CD8-positive, alpha-beta memory T cell (primary cell): ENCODE data around the gene IVD. TPM values are rescaled to one million over a fixed set of nuclear protein-coding genes. Genes with fewer than 3 reads are reported as not detected.

ENCODE experiments used
- CTCF ChIA-PET: fragments of 350-600 bp; sonication (Branson Sonifier 250); formaldehyde crosslinking; loops from one replicate; lab custom pipeline; 2021; ENCODE audit warnings: antibody characterized with exemption; lab: Charles Lee
- POLR2A ChIA-PET: fragments of 350-600 bp; sonication (Branson Sonifier 250); formaldehyde crosslinking; loops from one replicate; lab custom pipeline; 2021; ENCODE audit warnings: antibody characterized with exemption; lab: Charles Lee
- DNase-seq, 5 donors: peaks; one replicate each; pipeline versions ENCODE4 v3.0.0 to v3.0.0-alpha.2; 2020 to 2022; ENCODE audit warnings: mixed read lengths in 1 of 5
- H3K27ac ChIP-seq: one replicate; pipeline ENCODE4 v1.7.0; 2013; ENCODE audit warnings: low read depth, mild to moderate bottlenecking, low read length, moderate library complexity
- H3K27me3 ChIP-seq: 2 replicates; pipeline ENCODE4 v1.7.0; 2013; ENCODE audit warnings: low read length, mild to moderate bottlenecking; ENCODE audit not compliant: insufficient read depth, poor library complexity, severe bottlenecking
- H3K36me3 ChIP-seq: 2 replicates; pipeline ENCODE4 v1.7.0; 2013; ENCODE audit warnings: mild to moderate bottlenecking, low read length, moderate library complexity; ENCODE audit not compliant: insufficient read depth
- H3K4me1 ChIP-seq: 2 replicates; pipeline ENCODE4 v1.7.0; 2013; ENCODE audit warnings: mild to moderate bottlenecking, low read length, moderate library complexity; ENCODE audit not compliant: insufficient read depth
- H3K4me3 ChIP-seq: 2 replicates; pipeline ENCODE4 v1.7.0; 2013; ENCODE audit warnings: mild to moderate bottlenecking, low read length
- H3K9me3 ChIP-seq: 2 replicates; pipeline ENCODE4 v1.7.0; 2013; ENCODE audit warnings: mild to moderate bottlenecking, low read length
- H3K27ac Mint-ChIP-seq, 8 donors: one replicate each; pipeline ENCODE4 v1.8.0; 2020 to 2021; ENCODE audit warnings: mixed read lengths in 8 of 8, mild to moderate bottlenecking in 6 of 8, inconsistent platforms in 3 of 8, moderate library complexity in 3 of 8
- H3K27me3 Mint-ChIP-seq, 2 donors: one replicate each; pipeline ENCODE4 v1.8.0; 2020 to 2021; ENCODE audit warnings: mixed read lengths in 2 of 2, mild to moderate bottlenecking in 1 of 2, moderate library complexity in 1 of 2
- H3K36me3 Mint-ChIP-seq, 3 donors: one replicate each; pipeline ENCODE4 v1.8.0; 2020 to 2021; ENCODE audit warnings: mixed read lengths in 3 of 3, inconsistent platforms in 1 of 3, mild to moderate bottlenecking in 1 of 3
- H3K4me1 Mint-ChIP-seq, 3 donors: one replicate each; pipeline ENCODE4 v1.8.0; 2020 to 2021; ENCODE audit warnings: mixed read lengths in 3 of 3, inconsistent platforms in 1 of 3, mild to moderate bottlenecking in 1 of 3
- H3K4me3 Mint-ChIP-seq, 7 donors: one replicate each; pipeline ENCODE4 v1.8.0; 2020 to 2021; ENCODE audit warnings: mixed read lengths in 7 of 7, mild to moderate bottlenecking in 6 of 7, moderate library complexity in 4 of 7, inconsistent platforms in 2 of 7
- H3K9me3 Mint-ChIP-seq, 5 donors: one replicate each; pipeline ENCODE4 v1.8.0; 2020 to 2022; ENCODE audit warnings: mixed read lengths in 5 of 5, mild to moderate bottlenecking in 3 of 5, moderate library complexity in 2 of 5, inconsistent platforms in 1 of 5
- polyA plus RNA-seq: library from polyadenylated mRNA; unstranded; fragments of 300-500 nt; fragmentation: Illumina TruSeq; gene quantifications from one replicate; pipeline ENCODE4 v1.2.3, GENCODE V29; 2021
- total RNA-seq, 2 experiments: library from RNA; stranded (reverse); gene quantifications; one replicate each; pipeline ENCODE4 v1.2.3, GENCODE V29; 2021

IVD gene
- total and polyA plus RNA-seq, 3 experiments from 2014 or later: 56.0 to 80.1 (median 68.5) TPM

GRCh38 chr15:40420071-40420713 lies 14.6 kb downstream of the IVD start:
- H3K36me3 Mint-ChIP-seq: peaks cover 0 to 32% (median 4%) of the 10 kb centered on the region in 3 donors
- POLR2A ChIA-PET: no interaction called here
- H3K27ac Mint-ChIP-seq: peak overlapping the region in 1 of 8 donors; percentile 1
- CTCF ChIA-PET: interaction anchor here (1.5 to 13.3 kb wide), 4 partner anchors 8 to 79 kb away, joined by 3 to 202 read pairs (median 13); partner anchors contain the start of genes CCDC9B and IVD
- no peak overlapping the region for H3K4me3 ChIP-seq
- H3K27me3 Mint-ChIP-seq: no peaks in the 10 kb centered on the region
- DNase-seq: no peak
- H3K27ac ChIP-seq: no peak overlapping the region
- H3K27me3 ChIP-seq: no peaks in the 10 kb centered on the region
- peaks cover 8% of the 10 kb centered on the region for H3K36me3 ChIP-seq
- peaks cover 4% of the 10 kb centered on the region for H3K4me1 ChIP-seq
- no peaks in the 10 kb centered on the region for H3K9me3 ChIP-seq
- no peak overlapping the region for H3K4me3 Mint-ChIP-seq
- peaks cover 6 to 10% (median 6%) of the 10 kb centered on the region in 3 donors for H3K4me1 Mint-ChIP-seq
- no peaks in the 10 kb centered on the region for H3K9me3 Mint-ChIP-seq

- ChIA-PET CTCF (interaction anchor here (1.2 to 13.3 kb wide), 6 partner anchors 8 to 80 kb away, joined by 3 to 202 read pairs (median 12); partner anchors contain the start of genes CCDC9B and IVD), POLR2A (no interaction called here)
- Mint-ChIP-seq H3K9me3 (no peaks in the 10 kb centered on the region), H3K36me3 (peaks cover 0 to 27% (median 0%) of the 10 kb centered on the region in 3 donors), H3K4me3 (no peak overlapping the region), H3K4me1 (peaks cover 6 to 10% (median 6%) of the 10 kb centered on the region in 3 donors), H3K27me3 (no peaks in the 10 kb centered on the region), H3K27ac (peak overlapping the region in 2 of 8 donors; percentile 58 to 68)
- no peak overlapping the region for H3K4me3 ChIP-seq
- peaks cover 3% of the 10 kb centered on the region for H3K36me3 ChIP-seq
- DNase-seq: no peak
- no peaks in the 10 kb centered on the region for H3K27me3 ChIP-seq
- H3K27ac ChIP-seq: no peak overlapping the region
- no peaks in the 10 kb centered on the region for H3K9me3 ChIP-seq
- peaks cover 4% of the 10 kb centered on the region for H3K4me1 ChIP-seq
These were observed 15.2 kb downstream of the IVD start for GRCh38 chr15:40420793-40421192.

- Histone ChIP-seq H3K4me1 (peaks cover 4% of the 10 kb centered on the region), H3K27ac (no peak overlapping the region), H3K36me3 (no peaks in the 10 kb centered on the region), H3K27me3 (no peaks in the 10 kb centered on the region), H3K9me3 (no peaks in the 10 kb centered on the region), H3K4me3 (no peak overlapping the region)
- Mint-ChIP-seq H3K36me3 (peaks cover 0 to 25% (median 0%) of the 10 kb centered on the region in 3 donors), H3K9me3 (no peaks in the 10 kb centered on the region), H3K4me3 (peak overlapping the region in 2 of 7 donors; percentile 5 to 16), H3K27me3 (no peaks in the 10 kb centered on the region), H3K4me1 (peaks cover 6 to 10% (median 6%) of the 10 kb centered on the region in 3 donors), H3K27ac (peak overlapping the region in 3 of 8 donors; percentile 29 to 68 (median 58))
- DNase-seq: peak; percentile 66 to 83 (median 70)
- ChIA-PET CTCF (interaction anchor here (0.9 to 13.3 kb wide), 26 partner anchors 9 to 143 kb away, joined by 3 to 202 read pairs (median 5); partner anchors contain the start of genes BAHD1, CCDC32, CCDC9B and IVD), POLR2A (interaction anchor here (1.0 to 1.2 kb wide), 2 partner anchors 19 to 77 kb away, joined by 3 to 5 read pairs; partner anchors contain the start of gene BAHD1)
These were observed 15.9 kb downstream of the IVD start for GRCh38 chr15:40421246-40422157.

- peaks cover 4% of the 10 kb centered on the region for H3K4me1 ChIP-seq
- no peak for DNase-seq
- peak overlapping the region in 2 of 8 donors; percentile 2 to 40 for H3K27ac Mint-ChIP-seq
- no peak overlapping the region for H3K4me3 ChIP-seq
- CTCF ChIA-PET: interaction anchor here (0.9 to 13.3 kb wide), 5 partner anchors 16 to 145 kb away, joined by 3 to 202 read pairs (median 6); partner anchors contain the start of genes BAHD1 and CCDC9B
- H3K27me3 ChIP-seq: no peaks in the 10 kb centered on the region
- no peaks in the 10 kb centered on the region for H3K9me3 ChIP-seq
- POLR2A ChIA-PET: interaction anchor here (0.5 kb wide), 1 partner anchor 994 kb away, joined by 5 read pairs; no protein-coding TSS in a partner anchor
- no peaks in the 10 kb centered on the region for H3K36me3 ChIP-seq
- H3K4me1 Mint-ChIP-seq: peaks cover 6 to 10% (median 6%) of the 10 kb centered on the region in 3 donors
- no peaks in the 10 kb centered on the region for H3K9me3 Mint-ChIP-seq
- H3K27ac ChIP-seq: no peak overlapping the region
- no peak overlapping the region for H3K4me3 Mint-ChIP-seq
- peaks cover 0 to 14% (median 2%) of the 10 kb centered on the region in 3 donors for H3K36me3 Mint-ChIP-seq
- H3K27me3 Mint-ChIP-seq: no peaks in the 10 kb centered on the region
These were observed 19.0 kb downstream of the IVD start for GRCh38 chr15:40424483-40425115.

GRCh38 chr15:40425681-40426080 lies 20.1 kb downstream of the IVD start:
- Mint-ChIP-seq H3K27me3 (no peaks in the 10 kb centered on the region), H3K4me1 (peaks cover 6 to 10% (median 6%) of the 10 kb centered on the region in 3 donors), H3K36me3 (peaks cover 0 to 14% (median 4%) of the 10 kb centered on the region in 3 donors), H3K9me3 (no peaks in the 10 kb centered on the region), H3K4me3 (no peak overlapping the region), H3K27ac (no peak overlapping the region)
- Histone ChIP-seq H3K4me1 (peaks cover 4% of the 10 kb centered on the region), H3K4me3 (no peak overlapping the region), H3K36me3 (no peaks in the 10 kb centered on the region), H3K27me3 (no peaks in the 10 kb centered on the region), H3K27ac (no peak overlapping the region), H3K9me3 (no peaks in the 10 kb centered on the region)
- ChIA-PET POLR2A (no interaction called here), CTCF (interaction anchor here (4.9 to 13.3 kb wide), 2 partner anchors 84 to 147 kb away, joined by 27 to 202 read pairs; partner anchors contain the start of gene CCDC9B)
- DNase-seq: no peak

DNA sequence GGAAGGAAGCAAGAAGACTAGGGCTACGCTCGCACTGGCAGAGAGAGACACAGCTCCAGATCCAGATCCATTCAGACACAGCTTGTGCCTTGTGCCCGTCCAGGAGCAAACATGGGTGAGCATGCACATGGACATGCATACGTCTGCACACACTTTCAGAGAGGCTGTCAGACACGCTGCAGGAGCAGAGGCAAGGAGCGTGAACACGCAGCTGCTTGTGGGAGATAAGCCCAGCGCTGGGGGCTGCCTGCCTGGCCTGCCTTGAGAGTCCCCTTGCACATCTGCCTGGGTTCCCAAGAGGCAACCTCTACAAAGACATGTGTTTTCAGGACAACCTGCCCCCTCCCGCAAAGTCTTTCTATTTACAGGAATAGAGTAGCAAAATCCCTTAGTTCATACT lies 21.6 kb downstream of the IVD start:
- H3K27me3 ChIP-seq: no peaks in the 10 kb centered on the region
- Mint-ChIP-seq H3K9me3 (no peaks in the 10 kb centered on the region), H3K4me3 (no peak overlapping the region), H3K36me3 (peaks cover 0 to 14% (median 4%) of the 10 kb centered on the region in 3 donors), H3K4me1 (no peaks in the 10 kb centered on the region), H3K27ac (no peak overlapping the region), H3K27me3 (no peaks in the 10 kb centered on the region)
- no peak overlapping the region for H3K4me3 ChIP-seq
- CTCF ChIA-PET: interaction anchor here (1.0 to 13.3 kb wide), 2 partner anchors 13 to 86 kb away, joined by 5 to 202 read pairs; partner anchors contain the start of genes BAHD1 and CCDC9B
- no peak overlapping the region for H3K27ac ChIP-seq
- POLR2A ChIA-PET: no interaction called here
- no peaks in the 10 kb centered on the region for H3K4me1 ChIP-seq
- no peaks in the 10 kb centered on the region for H3K9me3 ChIP-seq
- H3K36me3 ChIP-seq: no peaks in the 10 kb centered on the region
- DNase-seq: no peak

DNA sequence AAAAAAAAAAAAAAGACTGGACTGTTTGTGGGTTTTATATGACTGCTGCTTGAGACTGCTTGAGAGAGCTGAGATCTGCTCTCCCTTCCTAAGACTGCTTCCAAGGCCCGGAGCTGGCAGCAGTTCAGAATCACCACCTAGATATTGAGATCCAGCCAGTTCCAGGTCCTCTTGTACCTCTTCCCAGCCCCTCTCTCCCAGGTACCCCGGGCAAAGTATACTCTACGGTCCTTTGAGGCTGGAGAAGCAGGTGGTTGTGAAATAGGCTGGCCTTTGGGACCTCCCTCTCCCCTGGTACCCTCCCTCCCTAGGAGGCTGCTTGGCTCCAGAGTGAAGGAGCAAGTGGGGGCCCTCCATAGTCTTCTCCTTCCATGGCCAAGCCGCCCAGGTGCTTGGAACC lies 22.6 kb downstream of the IVD start:
- H3K36me3 ChIP-seq: no peaks in the 10 kb centered on the region
- H3K9me3 ChIP-seq: no peaks in the 10 kb centered on the region
- Mint-ChIP-seq H3K36me3 (peaks cover 0 to 14% (median 4%) of the 10 kb centered on the region in 3 donors), H3K4me3 (no peak overlapping the region), H3K9me3 (no peaks in the 10 kb centered on the region), H3K27me3 (no peaks in the 10 kb centered on the region), H3K27ac (peak overlapping the region in 1 of 8 donors; percentile 43), H3K4me1 (no peaks in the 10 kb centered on the region)
- H3K27me3 ChIP-seq: no peaks in the 10 kb centered on the region
- no peak overlapping the region for H3K4me3 ChIP-seq
- H3K27ac ChIP-seq: no peak overlapping the region
- ChIA-PET POLR2A (no interaction called here), CTCF (interaction anchor here (0.6 to 13.3 kb wide), 3 partner anchors 11 to 87 kb away, joined by 3 to 202 read pairs (median 3); partner anchors contain the start of genes BAHD1 and CCDC9B)
- H3K4me1 ChIP-seq: no peaks in the 10 kb centered on the region
- DNase-seq: no peak
